NCI-H510A (cell line): ENCODE data around the gene TMEM53.
"Not testable (repeated sequence)": the region's sequence is repeated elsewhere in the genome, so short reads cannot be mapped to it uniquely, and the experiment has no call there.

ENCODE experiments used
- DNase-seq: peaks from one replicate; lab custom pipeline; 2025; lab: John Stamatoyannopoulos, UW

The TMEM53 gene

DNA sequence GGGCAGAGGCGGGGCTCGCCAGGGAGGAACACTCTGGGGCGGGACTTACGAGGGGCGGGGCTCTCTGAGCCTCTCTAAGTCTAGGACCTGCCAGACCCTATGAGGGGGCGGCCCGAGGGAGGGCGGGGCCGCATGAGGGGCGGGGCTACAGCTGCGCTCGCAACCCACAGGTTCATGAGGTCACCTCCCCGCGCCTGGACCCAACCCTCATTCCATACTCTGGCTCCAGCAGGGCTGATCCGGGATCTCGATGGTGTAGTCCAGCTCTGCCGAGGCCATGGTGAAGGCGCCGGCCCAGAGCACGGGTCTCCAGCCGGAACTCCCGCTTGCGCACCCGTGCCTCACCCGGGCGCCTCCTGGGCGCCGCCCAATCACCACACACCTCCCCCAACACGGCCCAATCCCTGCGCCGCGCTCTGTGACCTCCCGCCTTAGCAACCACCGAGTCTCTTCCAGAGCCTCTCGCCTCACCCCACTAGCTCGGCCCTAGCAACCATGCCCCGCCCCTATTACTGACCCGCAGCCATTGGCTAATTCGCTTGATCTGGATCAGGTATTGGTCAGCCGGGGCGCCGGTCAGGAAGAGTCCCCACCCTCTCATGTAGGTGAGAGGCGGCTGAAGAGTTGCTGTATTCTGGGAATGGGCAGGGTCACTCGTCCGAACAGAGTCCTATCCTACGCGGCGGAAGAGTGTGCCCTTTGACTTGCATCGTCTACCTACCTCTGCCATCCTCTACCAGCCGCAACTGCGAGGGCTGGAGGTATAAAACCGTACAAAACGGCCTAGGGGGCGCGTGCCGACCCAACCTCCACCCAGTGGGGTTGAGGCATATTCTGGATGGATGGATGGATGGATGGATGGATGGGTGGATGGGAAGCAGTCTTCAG lies at the start of gene TMEM53, which contains the start of gene ARMH1:
Gene TMEM53 (minus strand): TSS at position 369 of the 888 bp plus-strand sequence. CDS start 90 bp downstream, at position 279.
Gene ARMH1 (plus strand): TSS at position 602 of the 888 bp plus-strand sequence. CDS start 14,984 bp downstream, outside the sequence.
- peak; percentile 98 for DNase-seq

DNA sequence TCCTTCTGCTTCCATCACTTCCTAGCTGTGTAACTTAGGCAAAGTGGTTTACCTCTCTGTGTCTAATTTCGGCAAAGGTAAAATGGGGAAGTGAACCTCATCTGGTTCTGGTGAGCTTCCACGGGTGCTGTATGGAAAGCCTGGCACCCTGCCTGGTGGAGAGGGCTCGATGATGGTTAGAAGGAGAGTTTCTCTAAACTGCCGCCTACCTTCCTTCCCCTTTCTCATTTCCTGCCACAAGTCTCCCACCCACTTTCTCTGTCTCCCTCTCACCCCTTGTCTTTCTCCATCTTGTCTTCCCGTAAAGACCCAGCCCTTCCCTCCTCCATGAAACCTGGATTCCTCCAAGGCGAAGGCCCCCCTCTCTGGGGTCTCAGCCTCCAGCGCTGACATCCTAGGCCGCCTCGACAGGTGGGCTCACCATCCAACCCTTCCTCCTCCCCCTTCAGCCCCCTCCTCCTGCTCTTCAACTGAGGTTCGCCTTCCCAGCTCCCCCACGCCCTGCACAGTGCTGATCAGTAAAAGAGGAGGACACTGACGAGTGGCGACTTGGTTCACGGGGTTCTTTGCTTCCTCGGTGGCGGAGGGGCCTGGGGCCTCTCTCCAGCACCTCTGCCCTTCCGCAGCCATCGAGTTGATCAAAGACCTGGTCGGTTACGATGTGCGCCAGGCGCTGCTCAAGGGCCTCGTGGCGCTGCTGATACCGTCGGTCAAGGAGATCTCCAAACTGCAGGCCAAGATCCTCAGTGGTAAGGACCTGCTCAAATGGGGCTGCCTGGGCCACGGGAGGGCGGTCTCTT lies 49.4 kb upstream of the TMEM53 start:
- DNase-seq = no peak

DNA sequence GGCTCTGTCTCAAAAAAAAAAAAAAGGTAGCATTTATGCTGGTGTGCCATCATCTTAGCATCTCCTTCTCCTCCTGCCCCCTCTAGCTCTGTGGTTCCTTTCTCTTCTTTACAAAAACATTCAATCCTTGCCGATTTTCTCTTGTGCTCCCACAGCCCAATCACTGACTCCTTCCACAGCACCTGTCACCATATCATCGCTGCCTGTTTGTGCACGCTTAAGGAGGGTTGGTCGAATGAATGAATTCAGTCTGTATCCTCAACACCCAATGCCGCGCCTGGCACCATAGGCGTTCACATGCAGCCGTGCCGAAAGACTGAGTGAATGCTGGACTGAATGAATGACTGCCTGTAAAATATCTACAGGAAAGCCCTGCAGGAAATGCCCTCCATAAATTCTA lies 48.8 kb upstream of the TMEM53 start:
- no peak for DNase-seq

DNA sequence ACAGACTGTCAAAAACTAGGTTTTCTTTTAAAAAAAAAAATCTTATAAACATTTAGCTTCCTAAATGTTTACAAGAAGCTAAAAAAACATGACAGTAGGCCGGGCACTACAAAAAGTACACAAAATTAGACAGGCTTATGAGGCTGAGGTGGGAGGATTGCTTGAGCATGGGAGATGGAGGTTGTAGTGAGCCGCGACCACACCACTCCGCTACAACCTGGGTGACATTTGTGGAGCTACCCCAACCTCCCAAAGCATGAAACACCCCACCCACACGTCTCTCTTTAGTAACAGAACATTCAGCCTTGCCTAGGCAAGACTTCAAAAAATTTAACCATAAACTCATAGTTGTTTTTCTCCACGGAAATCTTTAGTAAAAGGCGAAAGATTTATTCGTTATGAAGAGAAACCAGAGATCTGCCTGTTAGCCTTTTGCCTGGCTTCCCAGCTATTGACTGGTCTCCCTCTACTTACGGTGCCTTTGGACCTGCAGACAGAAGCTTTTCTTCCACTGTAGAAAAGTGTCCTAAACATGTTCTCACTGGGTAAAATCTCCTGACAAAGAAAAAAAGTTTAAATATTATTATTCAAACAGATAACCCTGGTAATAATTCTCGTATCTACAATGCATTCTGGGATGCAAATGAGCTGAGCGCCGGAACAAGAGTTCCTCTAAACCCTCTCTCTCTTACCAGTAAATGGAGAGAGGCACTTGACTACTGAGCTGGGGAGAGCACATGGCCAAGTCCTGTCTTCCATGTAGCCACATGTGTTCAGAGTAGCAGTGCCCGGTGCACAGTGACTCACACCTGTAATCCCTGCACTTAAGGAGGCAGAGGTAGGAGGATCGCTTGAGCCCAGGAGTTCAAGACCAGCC lies 47.4 kb upstream of the TMEM53 start:
- DNase-seq = peak; percentile 91

DNA sequence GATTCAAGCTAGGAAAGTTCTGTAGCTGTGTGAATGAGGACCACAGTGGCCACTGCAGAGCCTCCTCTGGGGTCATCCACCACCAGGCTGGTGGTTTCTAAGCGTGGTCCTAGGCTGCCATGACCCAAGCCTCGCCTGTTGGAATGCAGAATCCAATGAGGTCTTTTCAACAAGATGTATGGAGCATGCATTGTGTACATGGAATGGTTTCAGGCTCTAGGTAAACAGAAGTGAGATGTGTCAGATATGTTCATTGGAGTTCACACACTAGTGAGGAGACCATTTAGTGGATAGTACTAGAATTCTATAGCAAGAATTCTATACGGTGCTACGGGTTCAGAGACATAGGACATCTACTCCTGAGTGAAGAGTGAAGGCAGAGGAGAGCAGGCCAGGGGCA lies 46.0 kb upstream of the TMEM53 start:
- DNase-seq = no peak

DNA sequence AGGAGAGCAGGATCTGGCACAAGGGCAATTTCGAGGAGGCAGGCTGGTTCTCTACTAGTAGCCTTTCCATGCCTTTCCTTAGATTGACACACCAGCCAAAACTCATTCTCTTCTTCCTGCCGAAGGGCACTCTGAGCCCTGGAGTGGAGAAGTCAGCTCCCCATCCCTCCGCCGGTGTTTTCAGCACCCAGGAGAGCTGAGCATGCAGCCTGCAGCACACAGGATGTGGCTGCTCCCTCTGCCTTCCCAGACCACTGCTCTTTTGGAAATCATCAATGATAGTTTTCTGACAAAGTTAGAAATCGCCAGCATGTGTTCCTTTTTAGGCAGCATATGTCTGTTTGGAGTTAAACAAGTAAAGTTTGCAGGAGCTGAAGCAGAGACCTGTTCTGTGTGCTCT lies 45.0 kb upstream of the TMEM53 start:
- DNase-seq = no peak

DNA sequence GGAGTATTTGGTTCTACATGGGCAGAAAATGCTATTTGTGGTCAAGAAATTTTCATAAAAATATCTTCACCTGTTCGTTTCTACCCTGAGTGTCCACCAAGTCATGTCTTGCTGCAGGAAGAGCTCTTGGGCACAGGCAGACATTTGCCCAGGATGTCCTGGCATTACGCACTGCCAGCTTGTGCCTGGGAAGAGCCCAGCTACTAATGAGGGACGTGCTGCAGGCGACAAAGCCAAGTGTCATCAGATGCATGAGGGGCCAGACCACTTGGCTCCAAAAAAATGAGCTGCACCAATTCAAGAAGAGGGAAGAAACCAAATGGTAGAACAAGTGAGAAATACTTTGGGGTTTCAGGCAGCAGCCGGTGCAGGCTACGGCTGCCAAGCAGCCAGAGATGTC lies 43.8 kb upstream of the TMEM53 start:
- DNase-seq = no peak

DNA sequence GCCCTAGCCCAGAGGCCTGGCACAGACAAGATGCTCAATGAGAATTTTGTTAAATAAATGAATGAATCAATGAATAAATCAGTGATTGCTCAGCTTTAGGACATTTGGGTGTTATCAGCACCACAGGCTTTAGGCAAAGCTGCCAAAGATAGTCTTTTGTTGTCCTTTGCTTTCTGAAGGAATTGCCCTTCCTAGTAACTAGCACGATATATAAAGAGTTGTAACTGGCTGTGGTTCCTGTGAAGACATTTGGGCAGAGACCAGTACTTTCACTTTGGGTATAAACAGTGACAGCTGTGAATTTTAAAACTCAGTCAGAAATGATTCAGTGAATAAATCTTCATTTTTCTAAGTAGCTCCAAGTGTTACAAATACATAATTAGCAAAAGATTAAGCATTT lies 43.4 kb upstream of the TMEM53 start:
- no peak for DNase-seq

DNA sequence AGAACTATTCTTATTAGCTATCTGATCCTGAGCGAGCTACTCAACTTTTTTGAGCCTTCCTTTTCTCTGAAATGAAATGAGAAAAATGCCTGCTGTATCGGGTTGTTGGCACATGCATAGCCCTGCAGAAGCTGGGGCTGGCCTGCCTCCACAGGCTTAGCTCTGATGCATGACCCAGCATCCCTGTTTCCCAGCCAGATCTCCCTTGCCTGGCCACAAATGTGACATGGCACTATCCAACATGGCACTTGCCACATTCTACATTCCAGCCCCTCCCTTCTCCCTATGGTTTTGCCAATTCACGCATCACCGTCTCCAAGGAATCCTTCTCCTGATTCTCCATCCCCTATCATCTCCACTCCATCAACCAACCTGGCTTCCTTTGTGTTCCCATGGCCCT lies 42.9 kb upstream of the TMEM53 start:
- DNase-seq = no peak

DNA sequence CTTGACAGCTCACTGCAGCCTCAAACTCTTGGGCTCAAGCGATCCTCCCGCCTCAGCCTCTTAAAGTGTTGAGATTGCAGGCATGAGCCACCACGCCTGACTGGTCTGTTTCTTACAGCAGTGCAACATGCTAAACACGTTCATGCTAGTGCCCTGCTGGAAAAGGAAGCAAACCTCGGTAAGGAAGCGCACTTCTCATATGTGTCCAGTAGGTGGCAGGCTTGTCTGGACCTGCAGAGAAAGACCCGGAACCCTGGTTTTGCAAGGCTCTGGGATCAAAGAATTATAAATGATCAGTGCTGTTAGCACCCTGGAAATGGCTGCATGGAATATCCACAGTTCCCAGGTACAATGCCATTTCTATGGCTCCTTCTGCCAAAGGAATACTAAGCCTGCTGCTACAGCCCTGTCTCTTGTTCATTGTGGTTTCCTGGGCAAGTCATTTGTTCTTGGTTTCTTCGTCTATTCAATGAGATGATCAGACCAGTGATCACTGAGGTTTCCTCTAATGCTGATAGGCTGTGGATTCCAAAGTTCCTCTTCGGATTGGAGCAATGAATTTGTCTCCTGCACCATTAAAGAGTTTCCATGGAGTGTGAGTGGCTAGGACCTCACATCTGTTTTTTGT lies 40.8 kb upstream of the TMEM53 start:
- peak; percentile 42 for DNase-seq

DNA sequence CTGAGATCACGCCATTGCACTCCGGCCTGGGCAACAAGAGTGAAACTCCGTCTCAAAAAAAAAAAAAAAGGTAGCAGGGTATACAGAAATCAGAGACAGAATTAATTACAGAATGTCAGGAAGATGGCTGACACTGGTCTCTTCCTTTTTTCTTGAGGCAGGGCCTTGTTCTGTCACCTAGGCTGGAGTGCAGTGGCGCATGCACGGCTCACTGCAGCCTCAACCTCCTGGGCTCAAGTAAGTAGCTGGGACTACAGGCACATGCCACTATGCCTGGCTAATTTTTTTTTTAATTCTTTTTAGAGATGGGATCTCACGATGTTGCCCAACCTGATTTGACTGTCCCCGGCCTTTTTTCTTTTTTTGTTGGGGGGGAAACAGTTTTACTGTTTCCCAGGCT lies 40.3 kb upstream of the TMEM53 start:
- no peak for DNase-seq

DNA sequence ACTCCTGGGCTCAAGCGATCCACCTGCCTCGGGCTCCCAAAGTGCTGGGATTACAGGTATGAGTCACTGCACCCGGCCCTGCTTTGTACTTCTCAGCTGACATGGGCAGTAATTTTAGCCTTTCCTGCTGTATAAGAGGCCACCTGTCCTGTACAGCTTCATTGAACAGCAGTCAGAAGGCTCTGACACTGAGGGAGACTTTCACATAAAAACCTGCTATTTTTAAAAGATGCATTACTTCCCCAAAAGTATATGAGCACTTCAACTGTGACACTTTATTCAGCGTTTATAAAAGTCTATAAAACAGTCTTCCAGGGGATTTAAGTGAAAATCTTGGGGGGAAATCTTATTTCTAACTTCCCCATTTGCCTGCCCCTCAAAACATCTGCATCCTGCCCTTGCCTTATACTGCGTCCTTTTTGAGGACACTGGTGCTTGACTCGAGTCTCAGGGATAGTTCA lies 39.1 kb upstream of the TMEM53 start:
- peak; percentile 42 for DNase-seq

DNA sequence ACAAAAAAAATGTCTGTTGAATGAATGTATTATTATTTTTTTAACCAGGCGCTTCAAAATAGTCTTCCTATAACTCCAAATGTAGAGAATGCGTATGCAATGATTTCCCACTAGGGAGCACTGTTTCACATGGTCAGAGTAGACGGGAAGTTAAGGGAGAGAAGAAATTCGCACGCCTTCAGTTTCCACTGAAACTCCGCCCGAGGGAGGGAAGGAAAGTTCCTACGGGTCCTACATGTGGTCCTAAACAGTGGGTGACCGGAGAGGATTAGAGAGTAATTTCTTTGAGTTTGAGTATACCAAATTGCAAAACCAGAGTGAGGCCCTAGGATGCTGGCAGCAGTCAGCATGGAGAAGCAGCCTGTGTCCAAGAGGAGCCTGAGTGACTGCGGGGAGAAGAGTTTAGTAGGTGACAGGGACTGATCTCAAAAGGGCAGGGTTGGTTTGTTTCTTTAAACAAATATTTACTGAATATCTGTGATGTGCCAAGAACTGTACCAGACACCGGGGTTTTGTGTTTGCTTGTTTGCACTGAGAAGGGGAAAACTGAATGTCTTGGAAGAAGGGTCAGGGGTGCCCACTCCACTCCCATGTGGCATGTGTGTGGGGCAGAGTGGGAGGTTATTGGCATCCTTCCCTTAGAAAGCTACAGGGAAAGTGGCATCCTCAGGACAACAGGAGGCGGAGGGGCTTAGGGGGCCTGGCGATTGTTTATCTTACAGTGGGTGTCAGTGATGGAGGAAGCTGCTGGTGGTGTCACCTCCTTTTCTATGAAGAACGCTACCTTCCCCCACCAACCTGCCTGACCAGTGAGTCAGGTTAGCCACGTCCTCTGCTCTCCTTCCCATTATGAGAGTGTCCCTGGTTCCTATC lies 33.9 kb upstream of the TMEM53 start:
- DNase-seq = no peak

DNA sequence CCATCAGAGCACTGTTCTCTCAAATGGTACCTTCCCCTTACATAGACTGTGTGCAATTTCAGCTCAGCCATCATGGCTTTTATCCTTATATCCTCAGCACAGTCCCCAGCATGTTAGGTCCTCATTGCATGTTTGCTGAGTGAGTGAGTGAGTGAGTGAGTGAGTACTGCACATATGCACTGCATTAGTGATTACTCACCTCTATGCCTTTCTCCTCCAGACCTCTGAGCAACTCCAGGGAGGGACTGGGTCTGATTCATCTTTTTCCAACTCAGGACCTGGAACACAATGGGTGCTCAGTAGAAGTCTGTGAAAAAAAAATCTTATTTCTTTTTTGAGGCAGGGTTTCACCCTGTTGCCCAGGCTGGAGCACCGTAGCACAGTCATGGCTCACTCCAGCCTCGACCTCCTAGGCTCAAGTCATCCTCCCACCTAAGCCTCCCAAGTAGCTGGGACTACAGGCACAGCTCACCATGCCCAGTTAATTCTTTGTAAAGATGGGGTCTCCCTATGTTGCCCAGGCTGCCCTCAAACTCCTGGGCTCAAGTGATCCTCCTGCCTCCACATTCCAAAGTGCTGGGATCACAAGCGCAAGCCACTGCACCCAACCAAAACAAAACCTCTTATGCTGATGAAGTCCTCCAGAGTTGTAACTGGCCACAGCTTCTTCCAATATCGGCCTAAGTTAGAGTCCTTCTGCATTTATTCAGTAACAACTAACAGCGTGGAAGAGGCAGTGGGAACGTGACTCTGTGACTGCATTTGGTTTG lies 33.0 kb upstream of the TMEM53 start:
- DNase-seq = no peak

DNA sequence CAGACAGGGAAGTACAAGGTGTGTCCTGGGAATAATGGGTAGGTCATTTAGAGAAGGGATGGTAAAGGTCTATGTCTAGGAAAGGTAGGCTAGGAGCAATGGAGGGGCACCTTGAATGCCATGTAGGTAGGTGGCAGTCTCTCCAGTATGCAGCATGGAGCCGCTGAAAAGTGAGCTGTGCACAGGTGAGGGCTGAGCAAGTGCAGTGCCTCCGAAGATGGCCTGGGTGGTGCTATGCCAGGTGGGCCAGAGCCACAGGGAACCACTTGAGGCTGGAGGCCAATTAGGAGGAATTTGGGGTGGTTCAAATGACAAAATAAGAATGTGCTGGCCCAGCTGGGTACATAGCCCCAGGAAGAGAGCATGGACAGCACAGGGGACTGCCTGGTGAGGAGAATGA lies 31.7 kb upstream of the TMEM53 start:
- no peak for DNase-seq

DNA sequence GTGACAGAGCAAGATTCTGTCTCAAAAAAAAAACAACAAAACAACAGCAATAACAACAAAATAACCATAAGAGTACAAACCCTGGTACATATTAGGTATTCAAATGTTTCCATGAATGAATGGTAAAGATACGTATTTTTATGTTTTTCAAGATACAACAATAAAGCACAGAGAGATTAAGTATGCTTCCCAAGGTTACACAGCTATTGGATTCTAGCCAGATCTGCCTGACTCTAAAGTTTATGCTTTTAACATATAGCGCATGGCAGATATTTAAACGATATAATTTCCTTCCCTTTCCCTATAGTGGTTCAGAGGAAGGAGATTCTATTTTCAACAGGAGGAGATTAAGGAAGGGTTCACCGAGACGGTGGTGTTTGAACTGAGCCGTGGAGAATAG lies 31.2 kb upstream of the TMEM53 start:
- DNase-seq = no peak

DNA sequence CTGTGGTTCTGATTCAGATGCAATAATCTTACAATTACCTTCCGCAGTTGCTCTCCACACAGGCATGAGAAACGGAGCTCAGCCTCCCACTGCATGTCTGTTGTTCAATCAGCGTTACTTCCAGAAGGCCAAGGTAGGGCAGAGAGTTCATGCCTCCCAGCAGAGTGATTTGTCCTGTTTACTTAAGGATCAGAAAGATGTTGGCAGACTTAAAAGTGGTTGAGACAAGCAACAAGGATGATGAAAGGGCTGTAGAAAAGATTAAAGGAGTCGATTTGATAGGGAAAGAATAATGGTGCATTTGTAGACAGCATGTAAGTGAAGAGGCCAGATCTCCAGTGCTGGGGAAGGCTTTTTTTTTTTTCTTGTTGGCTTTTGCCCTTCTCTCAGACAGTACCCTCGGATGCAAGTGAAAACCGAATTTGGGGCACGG lies 26.9 kb upstream of the TMEM53 start:
- no peak for DNase-seq

DNA sequence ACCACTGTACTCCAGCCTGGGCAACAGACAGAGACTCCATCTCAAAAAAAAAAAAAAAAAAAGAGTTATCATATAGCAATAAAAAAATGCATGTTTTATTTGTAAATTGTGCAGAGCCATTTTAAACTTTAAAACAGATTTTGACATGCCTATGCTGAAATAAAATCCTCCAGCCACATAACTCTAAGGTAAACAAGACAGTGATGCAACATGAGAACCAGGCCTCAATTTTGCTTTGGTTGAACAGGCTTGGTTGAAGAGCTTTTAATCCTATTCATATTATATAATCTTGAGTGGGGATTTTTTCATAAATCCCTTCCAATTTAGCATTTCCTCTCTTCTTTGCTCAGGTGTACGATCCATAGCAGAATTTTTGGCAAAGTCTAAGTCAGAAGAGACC lies 26.3 kb upstream of the TMEM53 start:
- DNase-seq = no peak

DNA sequence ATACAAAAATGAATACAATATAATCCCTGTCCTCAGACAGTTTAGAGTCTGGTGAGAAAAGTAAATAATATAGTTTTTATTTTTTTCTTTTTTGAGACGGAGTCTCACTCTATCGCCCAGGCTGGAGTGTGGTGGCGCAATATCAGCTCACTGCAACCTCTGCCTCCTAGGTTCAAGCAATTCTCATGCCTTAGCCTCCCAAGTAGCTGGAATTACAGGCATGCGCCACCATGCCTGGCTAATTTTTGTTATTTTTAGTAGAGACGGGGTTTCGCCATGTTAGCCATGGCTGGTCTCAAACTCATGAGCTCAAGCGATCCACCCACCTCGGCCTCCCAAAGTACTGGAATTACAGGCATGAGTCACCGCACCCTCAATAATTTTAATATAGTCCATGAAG lies 25.1 kb upstream of the TMEM53 start:
- not testable (repeated sequence) for DNase-seq

DNA sequence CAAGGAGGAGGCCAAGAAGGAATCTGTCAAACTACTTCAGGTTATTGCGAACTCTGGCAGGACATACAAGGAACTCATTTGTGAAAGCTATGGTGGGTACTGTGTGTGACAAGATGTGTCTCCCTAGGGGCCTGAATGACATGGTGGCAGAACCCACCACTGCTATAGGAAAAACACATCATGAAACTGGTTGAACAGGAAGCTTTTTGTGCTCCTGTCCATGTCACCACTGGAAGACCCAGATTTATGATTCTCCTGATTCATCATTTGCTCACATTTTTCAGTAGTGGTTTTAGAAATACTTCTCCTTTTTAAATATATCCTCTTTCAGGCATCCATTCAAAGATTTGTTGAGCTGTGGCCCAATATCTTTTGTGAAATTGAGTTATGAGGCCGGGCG lies 23.9 kb upstream of the TMEM53 start:
- DNase-seq = no peak
